K562 (cell line): ENCODE results near the gene MAU2. TPM values are rescaled to one million over a fixed set of nuclear protein-coding genes. Genes with fewer than 3 reads are reported as not detected.
A peak's percentile ranks its signal among the peaks of the same experiment; 100 is the strongest.

Experiments
- HCFC1 ChIP-seq: IDR thresholded peaks from 2 replicates; pipeline ENCODE4 v1.6.1; 2012; ENCODE audit warnings: low read depth, low read length, improper control_type of control experiment
- KDM1A ChIP-seq, 2 experiments: fragments of 450-650 bp; IDR thresholded peaks; 2 replicates each; pipeline ENCODE4 v1.6.1; 2016; ENCODE audit warnings: mild to moderate bottlenecking in 2 of 2
- MED1 ChIP-seq: sonication (generic); formaldehyde crosslinking; IDR thresholded peaks from 2 replicates; pipeline ENCODE4 v1.8.1; 2023; ENCODE audit warnings: missing genetic modification reagents, borderline replicate concordance
- MXI1 ChIP-seq: IDR thresholded peaks from 2 replicates; pipeline ENCODE4 v1.6.1; 2011; ENCODE audit warnings: low read depth, mild to moderate bottlenecking, improper control_type of control experiment, low read length
- POLR3G ChIP-seq: IDR thresholded peaks from 2 replicates; pipeline ENCODE4 v1.6.1; 2011; ENCODE audit not compliant: insufficient read length, insufficient replicate concordance; ENCODE audit errors: extremely low read depth
- SAP30 ChIP-seq: fragments of 200-600 bp; sonication (generic); IDR thresholded peaks from 2 replicates; pipeline ENCODE4 v1.6.1; 2012; ENCODE audit warnings: borderline replicate concordance, low read depth, mild to moderate bottlenecking, moderate library complexity, low read length, control low read depth, inconsistent platforms; ENCODE audit not compliant: insufficient read depth, poor library complexity, severe bottlenecking
- ZFP91 ChIP-seq: sonication (generic); formaldehyde crosslinking; IDR thresholded peaks from 2 replicates; pipeline ENCODE4 v1.8.0; 2022; ENCODE audit warnings: mild to moderate bottlenecking, missing genetic modification reagents
- ZNF277 ChIP-seq: fragments of 250-450 bp; sonication (Bioruptor Pico); IDR thresholded peaks from 2 replicates; pipeline ENCODE4 v1.8.0; 2022; ENCODE audit warnings: inconsistent platforms, mild to moderate bottlenecking, moderate library complexity, borderline replicate concordance
- ZNF318 ChIP-seq, 2 experiments: fragments of 450-650 bp; IDR thresholded peaks; 2 replicates each; pipeline ENCODE4 v1.6.1; 2016; ENCODE audit warnings: mild to moderate bottlenecking in 2 of 2, borderline replicate concordance in 1 of 2, low read depth in 1 of 2, moderate library complexity in 1 of 2
- polyA plus RNA-seq, 8 experiments: library from polyadenylated mRNA; depleted of rRNA in 4 of 8; stranded (reverse) in 5 of 8; unstranded in 3 of 8; fragments of >200 nt; fragmentation: Nextera tagmentation in 2 of 8; fragmentation: Illumina TruSeq in 1 of 8; extraction: Ambion mirVana in 2 of 8; extraction: Trizol in 1 of 8; gene quantifications; 2 replicates each; pipeline versions ENCODE4 v1.2.1 to v1.2.3, GENCODE V29; 2011 to 2014; ENCODE audit warnings: inconsistent platforms in 1 of 8, missing spikeins in 1 of 8
- total RNA-seq, 7 experiments: library from RNA; depleted of rRNA in 6 of 7; stranded (reverse); fragments of >200 nt in 6 of 7; fragmentation: Illumina TruSeq in 2 of 7; extraction: Trizol in 2 of 7; gene quantifications; 2 replicates each; pipeline versions ENCODE4 v1.2.1 to v1.2.3, GENCODE V29; 2011 to 2021; ENCODE audit warnings: low replicate concordance in 1 of 7
- TF ChIP-seq, protein P1 (sequence below): fragments of 450-650 bp; IDR thresholded peaks from 2 replicates; pipeline ENCODE4 v1.6.1; 2016; ENCODE audit warnings: borderline replicate concordance

MAU2 gene
- total and polyA plus RNA-seq, 9 of the 15 experiments (the other 6 are each of a cell fraction or from before 2014, with no cell fraction given), result 1.2 to 48.1 (median 19.4) TPM

DNA sequence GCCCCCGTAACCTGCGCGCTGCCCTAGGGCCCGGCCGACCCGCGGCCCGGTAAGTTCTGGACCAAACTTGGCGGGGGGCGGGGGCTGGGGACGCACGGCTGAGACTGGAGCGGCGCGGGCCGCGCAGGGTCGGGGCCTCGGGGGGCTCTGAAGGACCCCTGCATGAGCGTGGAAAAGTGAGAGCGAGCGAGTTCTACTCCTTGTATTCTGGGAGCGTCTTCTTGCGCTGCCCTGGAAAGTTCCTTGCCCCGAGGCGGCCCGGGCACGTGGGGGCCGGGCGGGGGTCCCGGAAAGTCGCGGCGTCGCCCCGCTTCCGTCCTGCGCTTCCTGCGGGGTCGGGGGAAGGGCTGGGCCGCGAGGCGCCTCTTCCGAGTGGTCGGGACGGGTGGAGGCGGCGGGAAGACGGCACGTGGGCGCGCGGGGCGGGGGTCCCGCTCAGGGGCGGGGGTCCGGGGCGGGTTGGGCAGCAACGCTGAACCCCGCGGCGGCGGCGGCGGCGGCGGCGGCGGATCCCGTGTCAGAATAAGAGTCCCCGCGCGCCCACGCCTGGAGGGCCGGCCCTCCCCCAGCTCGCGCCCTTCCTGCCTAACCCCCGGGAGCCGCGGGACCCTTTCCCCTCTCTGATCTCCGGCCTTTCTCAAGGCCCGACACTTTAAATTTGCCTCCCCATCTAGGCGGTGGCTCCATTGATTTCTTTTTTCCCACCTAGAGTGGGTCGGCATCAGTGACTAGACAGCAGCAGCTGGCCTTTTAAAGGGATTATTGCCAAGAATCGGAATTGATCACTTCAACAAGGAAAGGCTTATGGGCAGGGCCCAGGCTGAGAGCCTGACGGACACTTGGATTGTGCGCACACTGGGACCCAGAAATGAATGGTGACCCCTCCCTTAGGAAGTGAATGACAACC lies 85.6 kb downstream of the MAU2 start (continued):
- TF ChIP-seq ZNF318 (IDR thresholded peaks at IDR 0.05; ENCODE audit: borderline replicate concordance in 1 of 2, low read depth in 1 of 2) (no peak), SAP30 (peak; percentile 35), ZFP91 (CRISPR knock-in tag) (peak; percentile 91), HCFC1 (no peak), KDM1A (IDR thresholded peaks at IDR 0.05) (no peak), ZNF277 (CRISPR knock-in tag) (no peak), MXI1 (0 out of 2 replicates have a peak, but pooled peaks have one; percentile 1), POLR3G (no peak), MED1 (CRISPR knock-in tag) (no peak)
- TF ChIP-seq, protein P1, sequence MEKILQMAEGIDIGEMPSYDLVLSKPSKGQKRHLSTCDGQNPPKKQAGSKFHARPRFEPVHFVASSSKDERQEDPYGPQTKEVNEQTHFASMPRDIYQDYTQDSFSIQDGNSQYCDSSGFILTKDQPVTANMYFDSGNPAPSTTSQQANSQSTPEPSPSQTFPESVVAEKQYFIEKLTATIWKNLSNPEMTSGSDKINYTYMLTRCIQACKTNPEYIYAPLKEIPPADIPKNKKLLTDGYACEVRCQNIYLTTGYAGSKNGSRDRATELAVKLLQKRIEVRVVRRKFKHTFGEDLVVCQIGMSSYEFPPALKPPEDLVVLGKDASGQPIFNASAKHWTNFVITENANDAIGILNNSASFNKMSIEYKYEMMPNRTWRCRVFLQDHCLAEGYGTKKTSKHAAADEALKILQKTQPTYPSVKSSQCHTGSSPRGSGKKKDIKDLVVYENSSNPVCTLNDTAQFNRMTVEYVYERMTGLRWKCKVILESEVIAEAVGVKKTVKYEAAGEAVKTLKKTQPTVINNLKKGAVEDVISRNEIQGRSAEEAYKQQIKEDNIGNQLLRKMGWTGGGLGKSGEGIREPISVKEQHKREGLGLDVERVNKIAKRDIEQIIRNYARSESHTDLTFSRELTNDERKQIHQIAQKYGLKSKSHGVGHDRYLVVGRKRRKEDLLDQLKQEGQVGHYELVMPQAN, result peak; percentile 60; the same call in 1 of the 2 replicates
